MM.1S (cell line): ENCODE measurements around the gene HPCAL1.

Experiments
- DNase-seq: peaks from one replicate; pipeline ENCODE4 v3.0.0-alpha.2; 2015
- H2AFZ ChIP-seq: fragments of 300-600 bp; sonication (generic); 2 replicates; pipeline ENCODE4 v1.6.0; 2016; ENCODE audit warnings: antibody characterized with exemption, low read length
- H3F3A ChIP-seq: fragments of 300-600 bp; sonication (generic); 2 replicates; pipeline ENCODE4 v1.6.1; 2016; ENCODE audit warnings: mild to moderate bottlenecking, antibody characterized with exemption, low read length, moderate library complexity, mixed read lengths; ENCODE audit not compliant: insufficient read depth
- H3K27ac ChIP-seq: fragments of 300-600 bp; sonication (generic); 2 replicates; pipeline ENCODE4 v1.5.1; 2016; ENCODE audit warnings: mild to moderate bottlenecking, low read length
- H3K27me3 ChIP-seq: fragments of 300-600 bp; sonication (generic); replicated peaks from 2 replicates; pipeline ENCODE4 v1.6.0; 2016; ENCODE audit warnings: low read length; ENCODE audit not compliant: insufficient read depth
- H3K36me3 ChIP-seq: fragments of 300-600 bp; sonication (generic); replicated peaks from 2 replicates; pipeline ENCODE4 v1.6.1; 2016; ENCODE audit warnings: mild to moderate bottlenecking, low read length, mixed read lengths; ENCODE audit not compliant: insufficient read depth
- H3K4me1 ChIP-seq: fragments of 300-600 bp; sonication (generic); 2 replicates; pipeline ENCODE4 v1.6.1; 2016; ENCODE audit warnings: low read length, mixed read lengths
- H3K4me2 ChIP-seq: fragments of 300-600 bp; sonication (generic); 2 replicates; pipeline ENCODE4 v1.6.0; 2016; ENCODE audit warnings: low read depth, low read length
- H3K4me3 ChIP-seq: fragments of 300-600 bp; sonication (generic); 2 replicates; pipeline ENCODE4 v1.5.1; 2016; ENCODE audit warnings: low read length, mixed read lengths
- H3K79me2 ChIP-seq: fragments of 300-600 bp; sonication (generic); 2 replicates; pipeline ENCODE4 v1.6.1; 2016; ENCODE audit warnings: mixed run types, low read length, mixed read lengths
- H3K9ac ChIP-seq: fragments of 300-600 bp; sonication (generic); 2 replicates; pipeline ENCODE4 v1.6.1; 2016; ENCODE audit warnings: low read length, mixed read lengths
- H3K9me2 ChIP-seq: fragments of 300-600 bp; sonication (generic); replicated peaks from 2 replicates; pipeline ENCODE4 v1.6.1; 2016; ENCODE audit warnings: mild to moderate bottlenecking, low read length, mixed read lengths; ENCODE audit not compliant: insufficient read depth
- H3K9me3 ChIP-seq: fragments of 300-600 bp; sonication (generic); replicated peaks from 2 replicates; pipeline ENCODE4 v1.6.1; 2016; ENCODE audit warnings: mild to moderate bottlenecking, low read length, mixed read lengths; ENCODE audit not compliant: insufficient read depth
- H4K20me1 ChIP-seq: fragments of 300-600 bp; sonication (generic); 2 replicates; pipeline ENCODE4 v1.6.1; 2016; ENCODE audit warnings: mild to moderate bottlenecking, low read length, moderate library complexity, mixed read lengths; ENCODE audit not compliant: insufficient read depth
- CTCF ChIP-seq: fragments of 300-600 bp; sonication (generic); IDR thresholded peaks from 2 replicates; pipeline ENCODE4 v1.5.1; 2016; ENCODE audit warnings: antibody characterized with exemption, low read length, mixed read lengths
- EZH2 ChIP-seq: fragments of 300-600 bp; sonication (generic); optimal IDR thresholded peaks from 2 replicates; pipeline ENCODE3; 2017; ENCODE audit warnings: low read depth, mild to moderate bottlenecking, antibody characterized with exemption, low read length, mixed read lengths
- EZH2phosphoT487 ChIP-seq: fragments of 300-600 bp; sonication (generic); IDR thresholded peaks from 2 replicates; pipeline ENCODE4 v1.6.1; 2018; ENCODE audit warnings: antibody characterized with exemption, low read length

HPCAL1 gene

GRCh38 chr2:10321622-10322021, 18.9 kb downstream of the HPCAL1 start:
- H3K4me1 ChIP-seq: peaks cover 33% of the 10 kb centered on the region
- H4K20me1 ChIP-seq: 0 out of 2 replicates have a peak, but pooled peaks cover 2% of the 10 kb centered on the region
- H3K9me2 ChIP-seq: no peaks in the 10 kb centered on the region
- H3K27ac ChIP-seq: no peak overlapping the region
- H2AFZ ChIP-seq: no peak overlapping the region
- no peak for TF ChIP-seq CTCF
- no peak for TF ChIP-seq EZH2
- H3K27me3 ChIP-seq: no peaks in the 10 kb centered on the region
- no peak overlapping the region for H3K4me2 ChIP-seq
- H3K9me3 ChIP-seq: no peaks in the 10 kb centered on the region
- no peak overlapping the region for H3K9ac ChIP-seq
- H3F3A ChIP-seq: peaks cover 11% of the 10 kb centered on the region
- no peak for DNase-seq
- H3K36me3 ChIP-seq: no peaks in the 10 kb centered on the region
- peaks cover 92% of the 10 kb centered on the region for H3K79me2 ChIP-seq
- no peak overlapping the region for H3K4me3 ChIP-seq

- no peak overlapping the region for H3K4me3 ChIP-seq
- H3F3A ChIP-seq: peaks cover 11% of the 10 kb centered on the region
- H3K27me3 ChIP-seq: no peaks in the 10 kb centered on the region
- no peak for DNase-seq
- H4K20me1 ChIP-seq: 0 out of 2 replicates have a peak, but pooled peaks cover 7% of the 10 kb centered on the region
- no peak overlapping the region for H3K9ac ChIP-seq
- no peaks in the 10 kb centered on the region for H3K9me3 ChIP-seq
- H2AFZ ChIP-seq: no peak overlapping the region
- peaks cover 40% of the 10 kb centered on the region for H3K4me1 ChIP-seq
- no peaks in the 10 kb centered on the region for H3K9me2 ChIP-seq
- no peak for TF ChIP-seq CTCF
- no peak for TF ChIP-seq EZH2
- no peak for TF ChIP-seq EZH2phosphoT487
- no peaks in the 10 kb centered on the region for H3K36me3 ChIP-seq
- no peak overlapping the region for H3K27ac ChIP-seq
- H3K4me2 ChIP-seq: no peak overlapping the region
- H3K79me2 ChIP-seq: peaks cover 92% of the 10 kb centered on the region
Observed at GRCh38 chr2:10322481-10322880, 19.8 kb downstream of the HPCAL1 start.

GRCh38 chr2:10322973-10323372, 20.3 kb downstream of the HPCAL1 start:
- no peak overlapping the region for H3K9ac ChIP-seq

More at GRCh38 chr2:10322973-10323372, 20.3 kb downstream of the HPCAL1 start:
- H3K9me2 ChIP-seq: no peaks in the 10 kb centered on the region
- no peaks in the 10 kb centered on the region for H3K9me3 ChIP-seq
- no peak overlapping the region for H3K27ac ChIP-seq
- peaks cover 11% of the 10 kb centered on the region for H3F3A ChIP-seq
- H3K4me3 ChIP-seq: no peak overlapping the region
- no peaks in the 10 kb centered on the region for H3K36me3 ChIP-seq
- H4K20me1 ChIP-seq: 0 out of 2 replicates have a peak, but pooled peaks cover 7% of the 10 kb centered on the region
- H3K4me2 ChIP-seq: no peak overlapping the region
- H3K27me3 ChIP-seq: no peaks in the 10 kb centered on the region
- peaks cover 40% of the 10 kb centered on the region for H3K4me1 ChIP-seq
- DNase-seq: no peak
- TF ChIP-seq EZH2phosphoT487: no peak
- TF ChIP-seq EZH2: no peak
- no peak for TF ChIP-seq CTCF
- H2AFZ ChIP-seq: no peak overlapping the region
- peaks cover 92% of the 10 kb centered on the region for H3K79me2 ChIP-seq
